HG03571 (cell line): ENCODE measurements around the gene CYP2A6.
A peak's percentile ranks its signal among the peaks of the same experiment; 100 is the strongest.

Experiments used
- ATAC-seq: cut with Tn5 transposase; IDR thresholded peaks from one replicate; pipeline ENCODE4 v1.9.1; 2021; ENCODE audit not compliant: unreplicated experiment

CYP2A6 gene

DNA sequence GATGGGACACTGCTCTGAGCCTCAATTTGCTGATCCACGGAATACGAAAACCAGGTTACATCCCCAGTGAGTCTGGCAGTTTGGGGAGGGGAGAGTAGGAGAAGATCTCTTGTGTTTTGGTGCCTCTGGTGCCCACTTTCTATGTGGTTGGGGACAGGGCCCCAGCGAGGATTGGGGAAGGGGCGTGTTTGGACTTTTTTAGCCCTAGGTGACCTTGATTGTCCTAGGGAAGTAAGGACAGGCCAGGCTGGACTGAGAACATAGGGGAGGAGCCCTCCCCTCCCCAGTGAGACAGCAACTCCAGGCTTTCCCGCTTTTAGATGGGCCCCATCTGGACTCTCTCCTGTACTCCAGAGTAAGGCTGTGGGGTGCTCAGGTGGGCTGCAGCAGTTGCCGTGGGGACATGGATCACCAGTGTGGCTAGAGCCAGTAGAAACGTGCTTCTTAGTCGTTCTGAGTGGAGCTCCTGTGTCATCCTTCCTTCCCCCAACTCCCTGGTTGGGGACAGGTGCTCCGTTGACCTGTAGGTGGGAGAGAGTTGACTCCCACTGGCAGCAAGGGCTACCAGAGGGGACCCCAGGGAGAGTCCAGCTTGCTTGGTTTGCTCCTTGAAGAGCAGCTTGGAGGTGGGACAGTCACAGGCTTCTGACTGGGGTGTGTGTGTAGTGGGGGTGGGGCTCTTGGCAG is 46.9 kb downstream of the CYP2A6 start:
- ATAC-seq, result no peak

GRCh38 chr19:40802300-40803169 is 47.7 kb downstream of the CYP2A6 start:
- ATAC-seq, result no peak

DNA sequence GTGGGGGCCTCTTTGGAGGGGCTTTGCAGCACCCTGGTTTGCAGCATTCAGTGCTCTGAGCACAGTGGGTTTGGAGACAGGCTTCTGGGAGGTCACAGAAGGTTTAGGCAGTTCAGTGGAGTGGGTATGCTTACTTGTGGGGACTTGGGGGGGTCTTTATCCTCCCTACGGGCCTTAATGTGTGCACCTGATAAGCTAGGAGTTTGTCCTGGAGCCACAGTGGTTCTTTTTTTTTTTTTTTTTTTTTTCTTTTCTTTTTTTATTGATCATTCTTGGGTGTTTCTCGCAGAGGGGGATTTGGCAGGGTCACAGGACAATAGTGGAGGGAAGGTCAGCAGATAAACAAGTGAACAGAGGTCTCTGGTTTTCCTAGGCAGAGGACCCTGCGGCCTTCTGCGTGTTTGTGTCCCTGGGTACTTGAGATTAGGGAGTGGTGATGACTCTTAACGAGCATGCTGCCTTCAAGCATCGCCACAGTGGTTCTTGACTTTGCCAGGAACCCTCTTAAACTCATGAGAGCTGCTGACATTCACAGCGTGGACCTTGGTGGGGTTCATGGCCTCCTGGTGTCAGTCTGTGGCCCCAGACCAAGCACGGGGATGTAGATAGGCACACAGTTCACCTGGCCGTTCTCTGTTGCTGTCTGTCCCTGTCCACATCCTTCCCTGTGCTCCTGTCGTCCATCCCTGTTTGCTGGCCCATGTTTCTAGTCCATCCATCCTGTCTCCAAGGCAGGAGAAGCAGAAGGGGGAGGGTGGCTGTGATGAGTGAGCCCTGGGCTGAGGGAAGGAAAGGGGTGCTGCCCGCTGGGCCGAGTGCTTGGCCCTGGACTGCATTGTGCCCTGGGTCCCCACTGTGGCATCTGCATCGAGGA is 48.6 kb downstream of the CYP2A6 start:
- ATAC-seq, result no peak

GRCh38 chr19:40800997-40801377 is 49.3 kb downstream of the CYP2A6 start:
- no peak for ATAC-seq

- ATAC-seq, result no peak
Measured at GRCh38 chr19:40800339-40800996, 49.8 kb downstream of the CYP2A6 start.

- ATAC-seq, result no peak
Measured at GRCh38 chr19:40799558-40800338, 50.5 kb downstream of the CYP2A6 start.

DNA sequence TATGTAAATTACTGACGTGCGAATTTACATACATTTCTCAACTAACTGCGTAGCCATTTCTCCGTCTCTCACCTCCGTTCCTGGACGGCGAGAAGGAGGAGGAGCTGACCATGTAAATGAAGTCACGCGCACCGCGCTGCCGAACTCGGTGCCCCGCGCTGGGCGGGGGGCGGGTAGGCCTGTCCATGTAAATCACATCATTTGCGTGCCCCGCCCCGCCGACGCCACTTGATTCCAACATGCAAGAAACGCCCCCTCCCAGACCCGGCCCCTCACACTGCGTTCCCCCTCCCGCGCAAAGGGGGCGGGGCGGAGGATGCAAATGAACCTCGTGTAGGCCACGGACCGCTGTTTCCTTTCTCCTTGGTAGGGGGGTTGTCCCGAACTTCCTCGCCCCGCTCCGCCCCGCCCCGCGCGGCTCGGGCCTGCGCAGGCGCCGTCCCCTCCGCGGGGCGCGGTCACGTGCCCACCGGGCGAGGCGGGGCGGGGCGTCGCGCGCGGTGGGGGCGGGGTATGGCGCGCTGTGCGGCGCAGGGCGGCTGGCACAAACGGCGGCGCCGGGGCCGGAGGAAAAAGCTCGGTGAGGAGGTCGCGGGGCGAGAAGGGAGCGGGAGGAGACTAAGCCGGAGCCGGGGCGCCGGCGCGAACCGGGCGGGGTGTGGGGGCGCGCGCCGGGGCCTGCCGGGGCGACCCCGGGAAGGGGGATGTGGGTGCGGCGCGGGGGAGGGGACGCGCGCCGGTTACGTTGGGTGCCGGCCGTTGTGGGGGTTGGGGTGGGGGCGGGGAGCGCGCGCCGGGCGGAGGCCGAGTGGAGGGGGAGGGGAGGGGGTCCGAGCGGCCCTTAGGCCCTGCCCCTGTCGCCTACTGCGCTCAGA is 51.3 kb downstream of the CYP2A6 start, which contains the start of gene EGLN2:
EGLN2 (plus strand) TSS at position 509 of the 875 bp plus-strand sequence. CDS start 1,382 bp downstream, outside the sequence.
- peak; percentile 68 for ATAC-seq

- ATAC-seq, result no peak
Measured at GRCh38 chr19:40797963-40798682, 52.1 kb downstream of the CYP2A6 start.

DNA sequence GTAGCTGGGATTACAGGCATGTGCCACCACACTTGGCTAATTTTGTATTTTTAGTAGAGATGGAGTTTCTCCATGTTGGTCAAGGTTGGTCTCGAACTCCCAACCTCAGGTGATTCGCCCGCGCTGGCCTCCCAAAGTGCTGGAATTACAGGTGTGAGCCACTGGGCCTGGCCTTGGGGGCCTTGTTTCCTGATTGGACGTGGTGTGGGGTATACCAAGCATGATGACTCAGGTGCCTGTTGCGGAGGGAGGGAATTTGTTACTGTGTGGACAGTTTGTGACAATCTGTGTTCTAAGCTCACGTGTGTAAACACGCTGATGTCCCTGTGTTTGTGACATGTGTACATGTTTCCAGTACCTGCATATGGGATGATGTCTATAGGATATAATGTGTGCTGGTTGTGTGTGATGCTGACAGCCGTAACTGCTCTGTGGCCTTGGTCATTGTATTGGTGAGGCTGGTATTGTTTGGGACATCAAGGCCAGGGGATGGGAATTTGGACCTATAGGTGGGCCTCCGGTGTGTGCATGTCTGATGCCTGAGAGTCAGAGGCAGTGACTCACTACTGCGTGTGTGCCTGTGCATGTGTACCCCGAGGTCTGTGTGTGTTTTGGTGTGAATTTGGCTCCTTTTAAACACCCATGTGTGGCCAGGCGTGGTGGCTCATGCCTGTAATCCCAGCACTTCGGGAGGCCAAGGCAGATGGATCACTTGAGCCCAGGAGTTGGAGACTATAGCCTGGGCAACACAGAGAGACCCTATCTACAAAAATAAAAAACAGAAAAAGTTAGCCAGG is 52.9 kb downstream of the CYP2A6 start:
- no peak for ATAC-seq
